H9 (cell line): Measurements from ENCODE around the gene CD72. TPM values are rescaled to one million over a fixed set of nuclear protein-coding genes. Genes with fewer than 3 reads are reported as not detected.

Experiments
- DNase-seq: peaks from one replicate; pipeline ENCODE4 v3.0.0-alpha.2; 2017
- H2AFZ ChIP-seq: one replicate; pipeline ENCODE4 v1.6.1; 2013; ENCODE audit warnings: mild to moderate bottlenecking, low read length, control low read depth, moderate library complexity
- H2AK5ac ChIP-seq: 2 replicates; pipeline ENCODE4 v1.6.1; 2013; ENCODE audit warnings: low read length, control low read depth, mixed read lengths; ENCODE audit not compliant: insufficient read length
- H2BK120ac ChIP-seq: one replicate; pipeline ENCODE4 v1.6.1; 2013; ENCODE audit warnings: low read depth, mild to moderate bottlenecking, low read length, control low read depth, inconsistent platforms; ENCODE audit not compliant: poor library complexity, severe bottlenecking
- H2BK12ac ChIP-seq: 2 replicates; pipeline ENCODE4 v1.6.1; 2013; ENCODE audit warnings: low read length, control low read depth, mixed read lengths, low read depth; ENCODE audit not compliant: insufficient read length
- H2BK15ac ChIP-seq: 2 replicates; pipeline ENCODE4 v1.6.1; 2013; ENCODE audit warnings: low read depth, low read length, control low read depth
- H2BK20ac ChIP-seq: one replicate; pipeline ENCODE4 v1.6.1; 2013; ENCODE audit warnings: low read depth, mild to moderate bottlenecking, low read length, control low read depth, inconsistent platforms; ENCODE audit not compliant: poor library complexity, severe bottlenecking
- H2BK5ac ChIP-seq: 2 replicates; pipeline ENCODE4 v1.6.1; 2013; ENCODE audit warnings: low read length, control low read depth, mixed read lengths; ENCODE audit not compliant: insufficient read length
- H3K14ac ChIP-seq: 2 replicates; pipeline ENCODE4 v1.6.1; 2013; ENCODE audit warnings: low read length, control low read depth; ENCODE audit not compliant: insufficient read depth
- H3K18ac ChIP-seq: 2 replicates; pipeline ENCODE4 v1.6.1; 2013; ENCODE audit warnings: low read depth, mild to moderate bottlenecking, mixed read lengths, low read length, control low read depth; ENCODE audit not compliant: insufficient read length
- H3K23ac ChIP-seq: 2 replicates; pipeline ENCODE4 v1.6.1; 2013; ENCODE audit warnings: low read length, control low read depth, mixed read lengths, low read depth; ENCODE audit not compliant: insufficient read length
- H3K23me2 ChIP-seq: 2 replicates; pipeline ENCODE4 v1.6.1; 2013; ENCODE audit warnings: low read depth, mild to moderate bottlenecking, mixed read lengths, low read length, control low read depth; ENCODE audit not compliant: insufficient read length, poor library complexity, severe bottlenecking
- H3K27ac ChIP-seq: 2 replicates; pipeline ENCODE4 v1.5.1; 2013; ENCODE audit warnings: low read length, control low read depth, mixed read lengths, low read depth; ENCODE audit not compliant: insufficient read length
- H3K27me3 ChIP-seq: 2 replicates; pipeline ENCODE4 v1.6.1; 2013; ENCODE audit warnings: low read length, control low read depth, inconsistent platforms; ENCODE audit not compliant: insufficient read depth
- H3K4ac ChIP-seq: 2 replicates; pipeline ENCODE4 v1.6.1; 2013; ENCODE audit warnings: low read depth, mild to moderate bottlenecking, control low read depth, inconsistent platforms, low read length, moderate library complexity
- H3K4me1 ChIP-seq: 2 replicates; pipeline ENCODE4 v1.6.1; 2013; ENCODE audit warnings: low read length, control low read depth, inconsistent platforms; ENCODE audit not compliant: insufficient read depth
- H3K4me2 ChIP-seq: 2 replicates; pipeline ENCODE4 v1.6.1; 2013; ENCODE audit warnings: low read length, control low read depth, mixed read lengths; ENCODE audit not compliant: insufficient read length, insufficient read depth
- H3K56ac ChIP-seq: 2 replicates; pipeline ENCODE4 v1.6.1; 2013; ENCODE audit warnings: low read depth, mild to moderate bottlenecking, mixed read lengths, low read length, control low read depth; ENCODE audit not compliant: insufficient read length
- H3K79me1 ChIP-seq: 2 replicates; pipeline ENCODE4 v1.6.1; 2013; ENCODE audit warnings: low read depth, mild to moderate bottlenecking, moderate library complexity, low read length, control low read depth, inconsistent platforms; ENCODE audit not compliant: insufficient read depth, poor library complexity, severe bottlenecking
- H3K79me2 ChIP-seq: 2 replicates; pipeline ENCODE4 v1.6.1; 2013; ENCODE audit warnings: low read length, control low read depth, inconsistent platforms; ENCODE audit not compliant: insufficient read depth
- H3K9ac ChIP-seq: 2 replicates; pipeline ENCODE4 v1.6.1; 2013; ENCODE audit warnings: low read length, control low read depth, mixed read lengths; ENCODE audit not compliant: insufficient read length; ENCODE audit errors: extremely low read depth
- H3K9me3 ChIP-seq: one replicate; pipeline ENCODE4 v1.6.1; 2013; ENCODE audit warnings: low read depth, low read length, inconsistent platforms; ENCODE audit not compliant: control insufficient read depth
- H3T11ph ChIP-seq: one replicate; pipeline ENCODE4 v1.6.1; 2013; ENCODE audit warnings: mild to moderate bottlenecking, low read length, control low read depth, inconsistent platforms
- H4K20me1 ChIP-seq: one replicate; pipeline ENCODE4 v1.6.1; 2013; ENCODE audit not compliant: control insufficient read depth, insufficient read length, insufficient read depth
- H4K5ac ChIP-seq: 2 replicates; pipeline ENCODE4 v1.6.1; 2013; ENCODE audit warnings: low read depth, mild to moderate bottlenecking, mixed read lengths, low read length, control low read depth; ENCODE audit not compliant: insufficient read length
- H4K8ac ChIP-seq: replicated peaks from 2 replicates; pipeline ENCODE4 v1.6.1; 2013; ENCODE audit warnings: low read length, control low read depth, mixed read lengths, low read depth; ENCODE audit not compliant: insufficient read length
- H4K91ac ChIP-seq: 2 replicates; pipeline ENCODE4 v1.6.1; 2013; ENCODE audit warnings: low read depth, mild to moderate bottlenecking, moderate library complexity, mixed read lengths, low read length, control low read depth; ENCODE audit not compliant: insufficient read length
- H3K27ac Mint-ChIP-seq, 3 experiments: 2 replicates in 2 of 3; 3 replicates in 1 of 3; pipeline ENCODE4 v1.8.0; 2020 to 2021; ENCODE audit warnings: mixed read lengths in 3 of 3, mild to moderate bottlenecking in 1 of 3, moderate library complexity in 1 of 3
- H3K27me3 Mint-ChIP-seq: 2 replicates; pipeline ENCODE4 v1.8.0; 2021; ENCODE audit warnings: low read depth, mild to moderate bottlenecking, moderate library complexity, mixed read lengths
- H3K36me3 Mint-ChIP-seq, 3 experiments: 2 replicates in 2 of 3; 3 replicates in 1 of 3; pipeline ENCODE4 v1.8.0; 2020 to 2021; ENCODE audit warnings: low read depth in 3 of 3, mixed read lengths in 3 of 3; ENCODE audit not compliant: insufficient read depth in 1 of 3
- H3K4me1 Mint-ChIP-seq, 2 experiments: 2 replicates each; pipeline ENCODE4 v1.8.0; 2020; ENCODE audit warnings: mixed read lengths in 2 of 2
- H3K4me3 Mint-ChIP-seq, 2 experiments: 2 replicates in 1 of 2; 3 replicates in 1 of 2; pipeline ENCODE4 v1.8.0; 2020 to 2021; ENCODE audit warnings: mild to moderate bottlenecking in 2 of 2, mixed read lengths in 2 of 2, moderate library complexity in 1 of 2
- H3K9me3 Mint-ChIP-seq, 2 experiments: 2 replicates in 1 of 2; 3 replicates in 1 of 2; pipeline ENCODE4 v1.8.0; 2020; ENCODE audit warnings: mild to moderate bottlenecking in 2 of 2, mixed read lengths in 2 of 2, moderate library complexity in 1 of 2
- WGBS: extraction: QIAGEN DNeasy Blood & Tissue Kit; methylation state at CpG from one replicate; pipeline ENCODE4 v1.1.7; 2013; ENCODE audit warnings: missing lambda C conversion rate, low lambda C conversion rate, mixed read lengths; ENCODE audit not compliant: insufficient read length; ENCODE audit errors: extremely low coverage; 5-methylcytosine and 5-hydroxymethylcytosine counted together
- total RNA-seq: library from RNA; stranded (reverse); gene quantifications from 2 replicates; pipeline ENCODE4 v1.2.1, GENCODE V29; 2021
- TF ChIP-seq, protein P1 (sequence below): fragments of 200-600 bp; sonication (generic); conservative IDR thresholded peaks from 3 replicates; pipeline ENCODE4 v1.8.0; 2021; ENCODE audit warnings: antibody characterized with exemption, mild to moderate bottlenecking

The CD72 gene
- total RNA-seq, 1 experiment from 2014 or later: 3.9 TPM

DNA sequence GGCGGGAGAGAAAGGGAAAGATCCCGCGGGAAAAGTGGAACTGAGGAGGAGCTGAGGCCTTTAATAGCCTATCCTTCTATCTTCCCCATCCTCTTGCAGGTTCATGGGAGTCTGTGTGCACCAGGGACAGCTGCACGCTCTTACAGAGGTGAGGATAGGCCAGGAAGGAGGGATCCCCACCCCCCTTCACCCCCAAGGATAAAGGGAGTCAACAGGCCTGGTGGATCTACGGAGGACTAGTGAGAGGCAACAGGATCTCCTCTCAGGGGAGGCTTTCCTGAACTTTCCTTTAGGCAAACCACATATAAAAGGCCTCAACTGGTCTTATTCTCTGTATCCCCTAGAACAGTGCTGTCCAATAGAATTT lies 12.1 kb downstream of the CD72 start:
- no peaks in the 10 kb centered on the region; the same call in 1 of the 2 replicates for H3K4me1 ChIP-seq
- no peak overlapping the region for H3K4ac ChIP-seq
- H3K14ac ChIP-seq: no peak overlapping the region
- no peak overlapping the region for H2BK15ac ChIP-seq
- H2BK120ac ChIP-seq: no peak overlapping the region
- H3K36me3 Mint-ChIP-seq: peaks cover 9 to 25% (median 21%) of the 10 kb centered on the region in 3 experiments; a peak in 6 of 7 replicates
- no peak overlapping the region for H3K56ac ChIP-seq
- H3K9me3 Mint-ChIP-seq: no peaks in the 10 kb centered on the region; a peak in 1 of 5 replicates
- no peaks in the 10 kb centered on the region for H3K79me2 ChIP-seq
- H3K27ac Mint-ChIP-seq: peak overlapping the region in 1 of 3 experiments; percentile 29; a peak in 1 of 7 replicates
- no peak overlapping the region for H3K23ac ChIP-seq
- H4K5ac ChIP-seq: no peak overlapping the region
- H3K9ac ChIP-seq: peak overlapping the region; percentile 16
- H3K79me1 ChIP-seq: no peaks in the 10 kb centered on the region
- H3K27ac ChIP-seq: no peak overlapping the region
- TF ChIP-seq, protein P1, sequence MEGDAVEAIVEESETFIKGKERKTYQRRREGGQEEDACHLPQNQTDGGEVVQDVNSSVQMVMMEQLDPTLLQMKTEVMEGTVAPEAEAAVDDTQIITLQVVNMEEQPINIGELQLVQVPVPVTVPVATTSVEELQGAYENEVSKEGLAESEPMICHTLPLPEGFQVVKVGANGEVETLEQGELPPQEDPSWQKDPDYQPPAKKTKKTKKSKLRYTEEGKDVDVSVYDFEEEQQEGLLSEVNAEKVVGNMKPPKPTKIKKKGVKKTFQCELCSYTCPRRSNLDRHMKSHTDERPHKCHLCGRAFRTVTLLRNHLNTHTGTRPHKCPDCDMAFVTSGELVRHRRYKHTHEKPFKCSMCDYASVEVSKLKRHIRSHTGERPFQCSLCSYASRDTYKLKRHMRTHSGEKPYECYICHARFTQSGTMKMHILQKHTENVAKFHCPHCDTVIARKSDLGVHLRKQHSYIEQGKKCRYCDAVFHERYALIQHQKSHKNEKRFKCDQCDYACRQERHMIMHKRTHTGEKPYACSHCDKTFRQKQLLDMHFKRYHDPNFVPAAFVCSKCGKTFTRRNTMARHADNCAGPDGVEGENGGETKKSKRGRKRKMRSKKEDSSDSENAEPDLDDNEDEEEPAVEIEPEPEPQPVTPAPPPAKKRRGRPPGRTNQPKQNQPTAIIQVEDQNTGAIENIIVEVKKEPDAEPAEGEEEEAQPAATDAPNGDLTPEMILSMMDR: no peak
- H4K20me1 ChIP-seq: no peaks in the 10 kb centered on the region
- no peak overlapping the region for H4K8ac ChIP-seq
- no peaks in the 10 kb centered on the region for H3K27me3 ChIP-seq
- H2BK20ac ChIP-seq: no peak overlapping the region
- peak overlapping the region; percentile 72 to 85 for H3K4me3 Mint-ChIP-seq
- H2AFZ ChIP-seq: no peak overlapping the region
- H3K18ac ChIP-seq: no peak overlapping the region
- no peak overlapping the region for H2BK5ac ChIP-seq
- H2BK12ac ChIP-seq: no peak overlapping the region
- peaks cover 15% of the 10 kb centered on the region for H3K23me2 ChIP-seq
- no peak for DNase-seq
- no peak overlapping the region for H4K91ac ChIP-seq
- peaks cover 3% of the 10 kb centered on the region; the same call in 1 of the 2 replicates for H3K27me3 Mint-ChIP-seq
- H3T11ph ChIP-seq: no peak overlapping the region
- peaks cover 14 to 23% of the 10 kb centered on the region in 2 experiments for H3K4me1 Mint-ChIP-seq
- WGBS: no CpG with 5 or more reads among the region's 5 CpGs
- no peak overlapping the region for H2AK5ac ChIP-seq
- H3K4me2 ChIP-seq: peak overlapping the region; percentile 81
- H3K9me3 ChIP-seq: no peaks in the 10 kb centered on the region
